ENCODE data around the gene UBE2J1. TPM values are rescaled to one million over a fixed set of nuclear protein-coding genes. Genes with fewer than 3 reads are reported as not detected.

Gene UBE2J1
- polyA plus RNA-seq (17.0 to 26.7 TPM (median 19.7 TPM) in 3 replicates), polyA minus RNA-seq (4.4 to 22.2 TPM (median 12.4 TPM) in 3 replicates)
- 5.9 TPM for polyA plus RNA-seq (2011; ENCODE audit: low read depth)
- polyA plus RNA-seq (2011; cell fraction: cytosol; rRNA removed), result 19.2 and 32.6 TPM in 2 replicates
- polyA plus RNA-seq (2011; cell fraction: nucleus; rRNA removed), result 8.1 and 10.2 TPM in 2 replicates
- 15.1 and 18.0 TPM in 2 replicates for polyA plus RNA-seq (2012; ENCODE audit: low replicate concordance)
- 14.6 TPM for polyA minus RNA-seq (2011; cell fraction: cytosol; rRNA and poly(A)+ RNA removed)
- 4.5 and 7.6 TPM in 2 replicates for polyA minus RNA-seq (2011; cell fraction: nucleus; rRNA and poly(A)+ RNA removed)

GRCh38 chr6:89352278-89353117 is at the start of gene UBE2J1:
TSS of gene UBE2J1 (minus strand) at chr6:89352722. CDS start at chr6:89352569, 153 bp downstream.
- TF ChIP-seq CTCF (optimal IDR thresholded peaks at IDR 0.05 in 1 of 3, IDR thresholded peaks at IDR 0.05 in 1 of 3, conservative IDR thresholded peaks at IDR 0.05 in 1 of 3; ENCODE audit: extremely low read depth in 1 of 3, insufficient read depth in 2 of 3, low read length in 3 of 3) (no peak), EZH2 (IDR thresholded peaks at IDR 0.05; ENCODE audit: low read length) (no peak)
- H3K9ac ChIP-seq (ENCODE audit: control insufficient read depth, extremely low read depth, insufficient read depth, low read length), result peak within 1 kb of the TSS; percentile 91
- peaks cover 11% of the 10 kb centered on the region for H3K4me1 ChIP-seq (ENCODE audit: control insufficient read depth, extremely low read depth, insufficient read depth, low read length)
- H3K36me3 ChIP-seq (ENCODE audit: control insufficient read depth in 2 of 2, extremely low read depth in 1 of 2, insufficient read depth in 2 of 2, low read length in 2 of 2), result no peaks in the 10 kb centered on the region
- FAIRE-seq (no peak), DNase-seq (ENCODE audit: low read depth, low spot score) (no peak)
- peak within 1 kb of the TSS; percentile 58 for H3K27ac ChIP-seq (ENCODE audit: control insufficient read depth, insufficient read depth, low read length)
- H2AFZ ChIP-seq (ENCODE audit: control insufficient read depth, low read length), result peak within 1 kb of the TSS; percentile 94
- H3K27me3 ChIP-seq (ENCODE audit: control insufficient read depth, extremely low read depth, insufficient read depth, low read length), result no peaks in the 10 kb centered on the region
- no peaks in the 10 kb centered on the region for H3K9me3 ChIP-seq (ENCODE audit: control insufficient read depth, low read depth, low read length)
- dilution Hi-C loops (cut with MboI; ENCODE audit: extremely low pct_ligation_motif_present, low sequenced_read_pairs), result no loop called here
- H3K79me2 ChIP-seq (ENCODE audit: control insufficient read depth, insufficient read depth, low read length), result peaks cover 30% of the 10 kb centered on the region
- peak within 1 kb of the TSS; percentile 96 for H3K4me2 ChIP-seq (ENCODE audit: control insufficient read depth, extremely low read depth, insufficient read depth, low read depth, low read length)
- H3K4me3 ChIP-seq (ENCODE audit: control insufficient read depth in 2 of 3, extremely low read depth in 1 of 3, insufficient read depth in 2 of 3, low read depth in 1 of 3, low read length in 3 of 3), result peak within 1 kb of the TSS; percentile 87 to 94 (median 94)
- no peaks in the 10 kb centered on the region for H4K20me1 ChIP-seq (ENCODE audit: control insufficient read depth, extremely low read depth, insufficient read depth, low read length)
- no peaks in the 10 kb centered on the region for H3K9me1 ChIP-seq (ENCODE audit: control insufficient read depth, extremely low read depth, insufficient read depth, low read length)

GRCh38 chr6:89400912-89401399 is 48.4 kb upstream of the UBE2J1 start:
- dilution Hi-C loops (cut with MboI; ENCODE audit: extremely low pct_ligation_motif_present, low sequenced_read_pairs), result no loop called here
- Histone ChIP-seq H3K9me3 (ENCODE audit: control insufficient read depth, low read depth, low read length) (no peaks in the 10 kb centered on the region), H3K4me2 (ENCODE audit: control insufficient read depth, extremely low read depth, insufficient read depth, low read depth, low read length) (no peak overlapping the region), H4K20me1 (ENCODE audit: control insufficient read depth, extremely low read depth, insufficient read depth, low read length) (no peaks in the 10 kb centered on the region), H3K9ac (ENCODE audit: control insufficient read depth, extremely low read depth, insufficient read depth, low read length) (no peak overlapping the region), H3K36me3 (ENCODE audit: control insufficient read depth in 2 of 2, extremely low read depth in 1 of 2, insufficient read depth in 2 of 2, low read length in 2 of 2) (no peaks in the 10 kb centered on the region), H3K4me3 (ENCODE audit: control insufficient read depth in 2 of 3, extremely low read depth in 1 of 3, insufficient read depth in 2 of 3, low read depth in 1 of 3, low read length in 3 of 3) (no peak overlapping the region), H3K27ac (ENCODE audit: control insufficient read depth, insufficient read depth, low read length) (no peak overlapping the region), H3K79me2 (ENCODE audit: control insufficient read depth, insufficient read depth, low read length) (no peaks in the 10 kb centered on the region), H3K4me1 (ENCODE audit: control insufficient read depth, extremely low read depth, insufficient read depth, low read length) (no peaks in the 10 kb centered on the region), H2AFZ (ENCODE audit: control insufficient read depth, low read length) (no peak overlapping the region), H3K9me1 (ENCODE audit: control insufficient read depth, extremely low read depth, insufficient read depth, low read length) (no peaks in the 10 kb centered on the region), H3K27me3 (ENCODE audit: control insufficient read depth, extremely low read depth, insufficient read depth, low read length) (peaks cover 6% of the 10 kb centered on the region)
- no peak for DNase-seq (ENCODE audit: low read depth, low spot score)
- FAIRE-seq, result no peak
- TF ChIP-seq CTCF (optimal IDR thresholded peaks at IDR 0.05 in 1 of 3, IDR thresholded peaks at IDR 0.05 in 1 of 3, conservative IDR thresholded peaks at IDR 0.05 in 1 of 3; ENCODE audit: extremely low read depth in 1 of 3, insufficient read depth in 2 of 3, low read length in 3 of 3) (no peak), EZH2 (IDR thresholded peaks at IDR 0.05; ENCODE audit: low read length) (no peak)
